OCI-LY1 (cell line): ENCODE results near the gene MACF1.
"Not testable (repeated sequence)": the region's sequence is repeated elsewhere in the genome, so short reads cannot be mapped to it uniquely, and the experiment has no call there.

Experiments
- H2AFZ ChIP-seq: fragments of 200-600 bp; sonication (generic), shearing (Covaris generic); 2 replicates; pipeline ENCODE4 v1.6.0; 2014; ENCODE audit warnings: antibody characterized with exemption, mild to moderate bottlenecking, low read length
- H3F3A ChIP-seq: fragments of 200-600 bp; sonication (generic), shearing (Covaris generic); 2 replicates; pipeline ENCODE4 v1.6.0; 2014; ENCODE audit warnings: mild to moderate bottlenecking, antibody characterized with exemption, low read length, moderate library complexity; ENCODE audit not compliant: insufficient read depth
- H3K27ac ChIP-seq: fragments of 200-600 bp; sonication (generic); 2 replicates; pipeline ENCODE4 v1.5.1; 2014; ENCODE audit warnings: low read length, mixed run types, mild to moderate bottlenecking, low read depth; ENCODE audit not compliant: poor library complexity, severe bottlenecking
- H3K27me3 ChIP-seq: fragments of 200-600 bp; sonication (generic); 2 replicates; pipeline ENCODE4 v1.6.0; 2014; ENCODE audit warnings: antibody characterized with exemption, mild to moderate bottlenecking, low read length, moderate library complexity; ENCODE audit not compliant: insufficient read depth
- H3K36me3 ChIP-seq: fragments of 200-600 bp; sonication (generic); 2 replicates; pipeline ENCODE4 v1.6.1; 2014; ENCODE audit warnings: mild to moderate bottlenecking, antibody characterized with exemption, low read length, moderate library complexity, mixed read lengths; ENCODE audit not compliant: insufficient read depth
- H3K4me1 ChIP-seq: fragments of 200-600 bp; sonication (generic); 2 replicates; pipeline ENCODE4 v1.5.1; 2014; ENCODE audit warnings: mild to moderate bottlenecking, low read length, moderate library complexity; ENCODE audit not compliant: insufficient read depth, severe bottlenecking
- H3K4me2 ChIP-seq: fragments of 200-600 bp; sonication (generic), shearing (Covaris generic); 2 replicates; pipeline ENCODE4 v1.6.1; 2014; ENCODE audit warnings: low read length
- H3K4me3 ChIP-seq: fragments of 200-600 bp; sonication (generic); 2 replicates; pipeline ENCODE4 v1.5.1; 2014; ENCODE audit warnings: low read length, low read depth, mild to moderate bottlenecking, mixed read lengths; ENCODE audit not compliant: poor library complexity, severe bottlenecking
- H3K79me2 ChIP-seq: fragments of 200-600 bp; shearing (Covaris generic); 2 replicates; pipeline ENCODE4 v1.6.1; 2016; ENCODE audit warnings: mixed run types, low read length, mixed read lengths; ENCODE audit not compliant: insufficient read depth
- H3K9ac ChIP-seq: fragments of 200-600 bp; sonication (generic), shearing (Covaris generic); 2 replicates; pipeline ENCODE4 v1.6.1; 2014; ENCODE audit warnings: mild to moderate bottlenecking, low read length, mixed read lengths
- H3K9me2 ChIP-seq: fragments of 200-600 bp; sonication (generic), shearing (Covaris generic); 2 replicates; pipeline ENCODE4 v1.6.1; 2014; ENCODE audit warnings: low read depth, mild to moderate bottlenecking, low read length, mixed read lengths
- H3K9me3 ChIP-seq: fragments of 200-600 bp; shearing (Covaris generic); 2 replicates; pipeline ENCODE4 v1.6.1; 2014; ENCODE audit warnings: low read length, mixed read lengths
- H4K20me1 ChIP-seq: fragments of 200-600 bp; sonication (generic), shearing (Covaris generic); 2 replicates; pipeline ENCODE4 v1.6.0; 2016; ENCODE audit warnings: mild to moderate bottlenecking, low read length; ENCODE audit not compliant: insufficient read depth
- EZH2 ChIP-seq: fragments of 200-600 bp; sonication (generic), shearing (Covaris generic); IDR thresholded peaks from 2 replicates; pipeline ENCODE4 v1.8.0; 2017; ENCODE audit warnings: borderline replicate concordance, mixed run types, mild to moderate bottlenecking, antibody characterized with exemption, low read length, moderate library complexity, mixed read lengths
- TF ChIP-seq, protein P1 (sequence below): fragments of 200-600 bp; sonication (generic), shearing (Covaris generic); IDR thresholded peaks from 2 replicates; pipeline ENCODE4 v1.5.1; 2017; ENCODE audit warnings: mild to moderate bottlenecking, antibody characterized with exemption, low read length, moderate library complexity, mixed read lengths

The MACF1 gene

DNA sequence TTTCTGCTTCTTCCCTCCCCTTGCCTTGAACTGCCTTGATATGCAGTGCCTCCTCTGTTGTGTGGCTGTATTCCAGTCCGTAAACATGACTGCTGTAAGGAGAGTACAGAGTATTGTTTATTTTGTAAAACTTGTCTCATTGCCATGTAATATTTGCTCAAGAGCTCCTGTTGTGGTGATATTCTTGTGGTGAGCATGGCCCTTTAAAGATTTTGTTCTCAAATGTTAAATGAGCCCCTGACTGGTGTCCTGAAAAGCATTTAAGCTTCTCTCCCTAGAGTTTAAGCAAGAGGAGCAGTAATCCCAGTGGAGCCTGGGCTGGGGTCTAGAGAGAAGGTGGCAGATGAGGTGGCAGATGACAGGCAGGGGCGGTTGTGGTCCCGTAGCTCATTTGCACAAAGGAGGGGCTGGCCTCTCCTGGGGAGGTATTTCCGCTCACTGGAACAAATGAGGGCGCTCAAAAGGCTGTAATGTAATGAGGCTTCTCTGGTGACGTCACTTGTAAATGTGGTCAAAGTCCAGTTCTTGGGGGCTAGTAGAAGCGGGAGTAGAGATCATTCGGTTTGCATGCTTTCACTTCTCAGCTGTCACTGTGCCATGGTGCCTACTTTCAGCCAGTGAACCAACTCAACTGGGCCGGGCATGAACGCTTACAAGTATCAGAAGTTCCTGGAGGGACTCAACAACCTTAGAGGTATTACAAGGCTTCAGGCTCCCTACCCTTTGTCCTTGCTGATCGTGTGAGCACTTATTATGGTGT, 46.0 kb upstream of the MACF1 start:
- H4K20me1 ChIP-seq, result no peaks in the 10 kb centered on the region
- no peaks in the 10 kb centered on the region for H3K9me2 ChIP-seq
- peaks cover 9% of the 10 kb centered on the region for H3K4me1 ChIP-seq
- no peaks in the 10 kb centered on the region for H3F3A ChIP-seq
- H3K79me2 ChIP-seq, result no peaks in the 10 kb centered on the region
- TF ChIP-seq, protein P1, sequence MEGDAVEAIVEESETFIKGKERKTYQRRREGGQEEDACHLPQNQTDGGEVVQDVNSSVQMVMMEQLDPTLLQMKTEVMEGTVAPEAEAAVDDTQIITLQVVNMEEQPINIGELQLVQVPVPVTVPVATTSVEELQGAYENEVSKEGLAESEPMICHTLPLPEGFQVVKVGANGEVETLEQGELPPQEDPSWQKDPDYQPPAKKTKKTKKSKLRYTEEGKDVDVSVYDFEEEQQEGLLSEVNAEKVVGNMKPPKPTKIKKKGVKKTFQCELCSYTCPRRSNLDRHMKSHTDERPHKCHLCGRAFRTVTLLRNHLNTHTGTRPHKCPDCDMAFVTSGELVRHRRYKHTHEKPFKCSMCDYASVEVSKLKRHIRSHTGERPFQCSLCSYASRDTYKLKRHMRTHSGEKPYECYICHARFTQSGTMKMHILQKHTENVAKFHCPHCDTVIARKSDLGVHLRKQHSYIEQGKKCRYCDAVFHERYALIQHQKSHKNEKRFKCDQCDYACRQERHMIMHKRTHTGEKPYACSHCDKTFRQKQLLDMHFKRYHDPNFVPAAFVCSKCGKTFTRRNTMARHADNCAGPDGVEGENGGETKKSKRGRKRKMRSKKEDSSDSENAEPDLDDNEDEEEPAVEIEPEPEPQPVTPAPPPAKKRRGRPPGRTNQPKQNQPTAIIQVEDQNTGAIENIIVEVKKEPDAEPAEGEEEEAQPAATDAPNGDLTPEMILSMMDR, result no peak
- TF ChIP-seq EZH2, result no peak
- H3K27me3 ChIP-seq, result peaks cover 10% of the 10 kb centered on the region
- no peak overlapping the region for H3K27ac ChIP-seq
- H3K9me3 ChIP-seq, result no peaks in the 10 kb centered on the region
- no peak overlapping the region for H3K4me3 ChIP-seq
- H3K9ac ChIP-seq, result no peak overlapping the region
- no peaks in the 10 kb centered on the region for H3K36me3 ChIP-seq
- peak overlapping the region; percentile 26 for H3K4me2 ChIP-seq
- H2AFZ ChIP-seq, result no peak overlapping the region

DNA sequence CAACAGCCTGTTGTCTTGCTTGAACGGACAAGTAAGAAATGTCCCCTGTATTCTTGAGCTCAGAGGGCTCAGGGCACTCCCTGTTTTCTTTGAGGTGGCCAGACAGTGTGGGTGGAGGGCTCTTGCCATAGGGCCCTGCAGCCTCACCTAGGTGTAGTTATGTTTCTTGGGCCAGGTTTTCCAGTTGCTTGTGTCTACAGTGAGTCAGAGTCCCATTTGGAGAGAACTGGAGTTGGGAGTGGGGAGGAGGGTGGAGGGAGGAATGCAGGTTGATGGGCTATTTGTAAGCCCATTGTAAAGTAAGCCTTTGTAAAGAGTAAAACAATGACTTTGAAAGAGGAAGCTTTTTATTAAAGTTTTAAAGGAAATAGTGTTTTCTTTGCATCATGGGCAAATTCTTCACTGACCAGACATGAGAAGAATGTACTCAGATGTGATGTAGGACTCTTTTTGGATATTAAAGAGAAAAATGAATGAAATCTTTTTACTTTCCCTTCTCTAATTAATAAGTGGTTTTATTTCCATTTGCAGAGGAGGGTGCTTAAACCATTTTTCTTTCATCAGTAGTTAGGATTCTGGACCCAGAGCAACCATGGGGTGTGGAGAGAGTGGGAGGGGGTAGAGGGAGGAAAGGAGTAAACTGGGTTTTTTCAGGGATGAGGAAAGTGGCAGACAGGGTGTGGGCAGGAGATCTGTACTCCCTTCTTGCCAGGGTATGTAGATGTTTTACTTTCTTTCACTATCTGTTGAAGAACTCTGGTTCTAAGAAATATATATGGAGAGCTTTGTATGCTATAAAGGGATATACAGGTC, 45.1 kb upstream of the MACF1 start:
- peaks cover 9% of the 10 kb centered on the region for H3K4me1 ChIP-seq
- TF ChIP-seq, protein P1, result no peak
- no peak for TF ChIP-seq EZH2

DNA sequence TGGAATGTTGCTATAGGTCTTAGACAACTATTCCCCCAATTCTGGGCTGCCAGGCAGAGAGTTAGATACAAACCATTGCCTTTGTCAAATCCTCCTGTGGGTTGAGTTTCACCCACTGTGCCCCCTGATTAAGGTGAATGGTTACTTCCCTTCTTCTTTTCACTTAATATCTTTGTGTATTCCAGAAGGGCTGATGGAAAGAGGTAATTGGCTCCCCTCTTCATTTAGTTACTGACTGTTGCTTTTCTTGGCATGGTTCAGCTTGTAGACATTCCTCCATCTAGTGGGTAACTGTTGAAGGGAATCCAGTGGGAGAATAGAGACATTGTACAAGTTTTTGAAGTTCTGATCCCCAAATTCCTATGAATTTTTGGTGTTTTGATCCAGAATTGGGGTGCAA, 43.8 kb upstream of the MACF1 start:
- Histone ChIP-seq H3K9me2 (no peaks in the 10 kb centered on the region), H3K9ac (no peak overlapping the region), H4K20me1 (no peaks in the 10 kb centered on the region), H2AFZ (no peak overlapping the region), H3K4me1 (peaks cover 9% of the 10 kb centered on the region), H3K27ac (no peak overlapping the region), H3K9me3 (no peaks in the 10 kb centered on the region), H3K36me3 (no peaks in the 10 kb centered on the region), H3K27me3 (peaks cover 10% of the 10 kb centered on the region), H3K4me3 (no peak overlapping the region), H3K79me2 (no peaks in the 10 kb centered on the region), H3K4me2 (no peak overlapping the region), H3F3A (no peaks in the 10 kb centered on the region)
- TF ChIP-seq EZH2, result no peak
- TF ChIP-seq, protein P1, result no peak

More for the DNA sequence above, 45.1 kb upstream of the MACF1 start:
- no peak overlapping the region for H3K4me3 ChIP-seq
- no peaks in the 10 kb centered on the region for H3K36me3 ChIP-seq
- no peaks in the 10 kb centered on the region for H3K79me2 ChIP-seq
- H3F3A ChIP-seq, result no peaks in the 10 kb centered on the region
- H3K9me2 ChIP-seq, result no peaks in the 10 kb centered on the region
- H3K9me3 ChIP-seq, result no peaks in the 10 kb centered on the region
- no peak overlapping the region for H3K27ac ChIP-seq
- no peak overlapping the region for H3K9ac ChIP-seq
- no peak overlapping the region for H3K4me2 ChIP-seq
- no peaks in the 10 kb centered on the region for H4K20me1 ChIP-seq
- H3K27me3 ChIP-seq, result peaks cover 10% of the 10 kb centered on the region
- no peak overlapping the region for H2AFZ ChIP-seq

DNA sequence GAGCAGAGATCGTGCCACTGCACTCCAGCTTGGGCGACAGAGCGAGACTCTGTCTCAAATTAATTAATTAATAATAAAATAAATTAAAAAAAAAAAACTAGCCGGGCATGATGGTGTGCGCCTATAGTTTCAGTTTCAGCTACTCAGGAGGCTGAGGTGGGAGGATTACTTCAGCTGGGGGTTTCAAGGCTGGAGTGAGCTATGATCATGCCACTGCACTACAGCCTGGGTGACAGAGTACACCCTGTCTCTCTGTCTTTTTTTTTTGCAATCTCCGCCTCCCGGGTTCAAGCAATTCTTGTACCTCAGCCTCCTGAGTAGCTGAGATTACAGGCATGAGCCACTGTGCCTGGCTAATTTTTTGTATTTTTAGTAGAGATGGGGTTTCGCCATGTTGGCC, 42.7 kb upstream of the MACF1 start:
- H2AFZ ChIP-seq, H3K79me2 ChIP-seq, H3K36me3 ChIP-seq, H3K9me2 ChIP-seq, H3K4me3 ChIP-seq, H4K20me1 ChIP-seq, H3F3A ChIP-seq, H3K9me3 ChIP-seq, H3K9ac ChIP-seq, H3K4me1 ChIP-seq, H3K27ac ChIP-seq, H3K27me3 ChIP-seq, H3K4me2 ChIP-seq: not testable (repeated sequence)
